ENCODE results near the gene USP4. TPM values are rescaled to one million over a fixed set of nuclear protein-coding genes. Genes with fewer than 3 reads are reported as not detected.

USP4 gene
- total and polyA plus RNA-seq, 2 of the 8 experiments (the other 6 are each of a cell fraction or from before 2014, with no cell fraction given): 16.0 to 27.8 TPM

GRCh38 chr3:49339941-49340800, at the start of gene USP4 (continued):
- TF ChIP-seq RFX5 (IDR thresholded peaks at IDR 0.05; ENCODE audit: borderline replicate concordance, low read depth, low read length) (no peak), KDM1A (IDR thresholded peaks at IDR 0.05; ENCODE audit: borderline replicate concordance, low read length) (no peak; the same call in 1 of the 2 replicates), HDAC2 (IDR thresholded peaks at IDR 0.05; ENCODE audit: borderline replicate concordance in 1 of 2, low read depth in 2 of 2, low read length in 2 of 2) (peak; percentile 83 to 94; a peak in 3 of 4 replicates), ASH2L (IDR thresholded peaks at IDR 0.05; ENCODE audit: low read length) (peak; percentile 84), GTF2F1 (IDR thresholded peaks at IDR 0.05; ENCODE audit: borderline replicate concordance, low read depth, low read length) (peak; percentile 18; the same call in 1 of the 2 replicates), JUN (IDR thresholded peaks at IDR 0.05; ENCODE audit: low read depth, low read length) (no peak), SIRT6 (IDR thresholded peaks at IDR 0.05; ENCODE audit: low read length) (no peak), KDM5A (IDR thresholded peaks at IDR 0.05; ENCODE audit: low read length) (no peak), CHD7 (IDR thresholded peaks at IDR 0.05; ENCODE audit: insufficient replicate concordance, low read length) (no peak), TEAD4 (IDR thresholded peaks at IDR 0.05; ENCODE audit: low read depth, low read length) (no peak)
